ENCODE data around the gene ERI2. TPM values are rescaled to one million over a fixed set of nuclear protein-coding genes. Genes with fewer than 3 reads are reported as not detected.

The ERI2 gene
- total RNA-seq, 4 donors from 2014 or later: 14.7 to 61.0 (median 21.6) TPM

DNA sequence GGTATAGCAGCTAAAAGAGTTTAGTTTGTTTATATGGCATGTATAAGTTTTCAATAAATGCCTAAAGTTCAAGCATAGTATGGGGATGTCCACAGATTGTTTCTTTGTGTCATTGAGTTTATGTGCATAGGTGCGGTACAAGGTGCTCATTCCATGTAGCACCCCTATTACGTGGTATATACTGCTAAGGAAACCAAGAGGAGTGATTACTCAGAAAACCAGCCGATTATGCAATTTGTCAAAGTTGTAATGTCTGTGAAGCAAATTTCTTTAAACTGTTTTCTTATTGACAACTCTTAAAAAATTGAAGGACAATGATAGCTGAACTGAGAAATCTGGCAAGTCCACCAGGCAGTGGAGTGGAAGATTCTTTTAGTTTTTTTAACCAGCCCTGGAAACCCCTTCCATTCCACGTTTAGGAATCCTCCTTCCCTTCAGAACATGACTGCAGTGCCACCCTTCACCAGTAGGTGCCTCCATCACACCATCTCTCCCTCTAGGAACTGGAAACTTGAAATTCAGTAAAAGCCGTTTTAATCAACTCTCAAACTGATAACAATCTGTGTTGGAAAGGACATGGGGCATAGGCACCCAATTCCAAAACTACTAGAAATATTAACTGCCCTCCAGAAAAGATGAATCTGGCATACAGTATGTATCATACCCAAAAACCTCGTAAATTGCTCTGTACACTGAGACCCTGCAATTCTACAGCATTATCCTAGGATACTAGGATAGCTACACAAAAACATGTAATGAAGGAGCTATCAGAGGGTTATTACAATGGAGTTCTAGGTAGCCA, 43.5 kb upstream of the ERI2 start:
- TF ChIP-seq, protein P1, sequence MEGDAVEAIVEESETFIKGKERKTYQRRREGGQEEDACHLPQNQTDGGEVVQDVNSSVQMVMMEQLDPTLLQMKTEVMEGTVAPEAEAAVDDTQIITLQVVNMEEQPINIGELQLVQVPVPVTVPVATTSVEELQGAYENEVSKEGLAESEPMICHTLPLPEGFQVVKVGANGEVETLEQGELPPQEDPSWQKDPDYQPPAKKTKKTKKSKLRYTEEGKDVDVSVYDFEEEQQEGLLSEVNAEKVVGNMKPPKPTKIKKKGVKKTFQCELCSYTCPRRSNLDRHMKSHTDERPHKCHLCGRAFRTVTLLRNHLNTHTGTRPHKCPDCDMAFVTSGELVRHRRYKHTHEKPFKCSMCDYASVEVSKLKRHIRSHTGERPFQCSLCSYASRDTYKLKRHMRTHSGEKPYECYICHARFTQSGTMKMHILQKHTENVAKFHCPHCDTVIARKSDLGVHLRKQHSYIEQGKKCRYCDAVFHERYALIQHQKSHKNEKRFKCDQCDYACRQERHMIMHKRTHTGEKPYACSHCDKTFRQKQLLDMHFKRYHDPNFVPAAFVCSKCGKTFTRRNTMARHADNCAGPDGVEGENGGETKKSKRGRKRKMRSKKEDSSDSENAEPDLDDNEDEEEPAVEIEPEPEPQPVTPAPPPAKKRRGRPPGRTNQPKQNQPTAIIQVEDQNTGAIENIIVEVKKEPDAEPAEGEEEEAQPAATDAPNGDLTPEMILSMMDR (IDR thresholded peaks at IDR 0.05; ENCODE audit: low read depth): no peak

DNA sequence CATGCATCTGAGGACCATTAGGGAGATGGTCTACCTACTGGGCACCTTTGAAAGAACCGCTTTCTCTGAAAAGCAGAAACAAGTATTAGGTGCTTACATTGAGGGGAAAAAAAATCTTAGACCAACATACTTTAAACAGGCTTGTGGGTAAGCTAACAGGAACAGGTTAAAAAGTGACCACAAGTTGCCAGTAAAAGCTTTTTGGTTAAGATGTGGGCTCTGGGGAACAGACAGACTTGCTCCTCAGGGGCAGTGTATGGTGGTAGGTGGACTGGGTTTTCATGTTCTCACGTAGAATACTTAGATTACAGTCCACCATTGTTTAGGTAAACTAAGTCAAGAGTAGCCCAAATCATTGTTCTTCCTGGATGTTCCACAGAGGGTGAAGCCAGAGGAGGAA, 41.3 kb upstream of the ERI2 start:
- TF ChIP-seq, protein P1 (IDR thresholded peaks at IDR 0.05; ENCODE audit: low read depth): no peak

DNA sequence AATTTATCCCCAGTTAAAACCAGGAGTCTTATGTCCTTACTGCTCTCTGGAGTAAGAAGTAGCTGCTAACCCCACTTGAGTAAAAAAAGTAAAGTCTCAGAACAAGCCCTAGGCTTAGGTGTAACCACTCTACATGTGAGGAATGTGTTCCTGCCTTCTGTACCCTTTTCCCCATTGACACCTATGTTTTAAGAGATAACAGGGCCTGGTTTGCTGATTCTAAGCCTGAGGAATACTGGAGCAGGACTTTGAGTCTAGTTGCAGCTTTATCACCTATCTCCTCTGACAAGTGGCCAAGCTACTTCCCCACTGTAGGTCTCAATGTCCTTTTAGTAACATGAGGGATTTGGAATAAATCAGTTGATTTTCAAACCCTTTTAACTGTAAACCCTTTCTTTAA, 40.3 kb upstream of the ERI2 start:
- TF ChIP-seq, protein P1 (IDR thresholded peaks at IDR 0.05; ENCODE audit: low read depth): no peak

DNA sequence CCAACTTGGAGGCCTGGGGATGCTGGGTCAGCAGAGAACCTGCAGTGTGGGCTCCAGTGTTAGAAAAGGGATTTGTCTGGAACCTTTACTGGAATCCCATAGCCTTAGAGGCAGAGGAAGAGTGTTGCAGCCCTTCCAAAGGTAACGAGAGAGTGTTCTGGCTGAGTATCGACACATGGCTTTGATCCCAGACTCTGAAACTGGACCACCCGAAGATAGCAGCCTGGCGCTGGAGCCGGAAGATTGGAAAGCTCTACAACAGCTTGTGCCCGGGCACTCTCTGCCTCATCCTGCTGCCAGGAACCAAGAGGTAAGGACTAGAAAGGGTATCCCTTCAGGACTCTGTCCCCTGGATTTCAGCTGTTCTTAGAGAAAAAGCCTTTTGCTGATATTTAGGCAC, 39.8 kb upstream of the ERI2 start:
- TF ChIP-seq, protein P1 (IDR thresholded peaks at IDR 0.05; ENCODE audit: low read depth): no peak

DNA sequence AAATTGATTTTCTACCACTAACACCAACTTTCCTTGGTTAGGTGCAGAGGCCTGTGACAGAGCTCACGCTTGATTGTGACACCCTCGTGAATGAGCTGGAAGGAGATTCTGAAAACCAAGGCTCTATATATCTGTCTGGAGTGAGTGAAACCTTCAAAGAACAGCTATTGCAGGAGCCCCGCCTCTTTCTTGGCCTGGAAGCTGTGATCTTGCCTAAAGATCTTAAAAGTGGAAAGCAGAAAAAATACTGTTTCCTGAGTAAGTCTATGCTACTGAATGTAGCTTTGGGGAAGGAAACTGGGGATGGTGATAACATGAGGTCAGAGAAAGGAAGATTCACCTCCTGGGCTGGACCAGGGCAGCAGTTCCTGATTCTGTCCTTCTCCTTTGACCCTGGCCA, 38.3 kb upstream of the ERI2 start:
- TF ChIP-seq, protein P1 (IDR thresholded peaks at IDR 0.05; ENCODE audit: low read depth): no peak

DNA sequence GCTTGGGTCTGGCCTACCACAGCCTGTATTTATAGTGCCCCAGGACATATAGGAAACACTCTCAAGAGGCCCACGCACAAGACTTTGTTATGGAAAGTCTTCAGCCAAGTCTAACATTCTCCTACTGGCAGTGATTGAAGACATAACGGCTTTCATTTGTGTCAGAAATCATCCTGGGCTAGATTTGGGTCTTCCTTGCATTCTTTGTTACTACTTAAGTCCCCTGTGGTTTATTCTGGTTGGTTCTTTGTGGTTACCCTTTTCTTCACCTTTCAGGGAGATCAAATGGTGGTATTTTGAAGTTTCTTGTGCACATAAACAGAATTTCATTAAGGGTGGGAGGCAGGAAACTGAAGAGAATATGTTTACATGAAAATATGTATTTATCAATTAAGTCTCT, 37.8 kb upstream of the ERI2 start:
- TF ChIP-seq, protein P1 (IDR thresholded peaks at IDR 0.05; ENCODE audit: low read depth): no peak

DNA sequence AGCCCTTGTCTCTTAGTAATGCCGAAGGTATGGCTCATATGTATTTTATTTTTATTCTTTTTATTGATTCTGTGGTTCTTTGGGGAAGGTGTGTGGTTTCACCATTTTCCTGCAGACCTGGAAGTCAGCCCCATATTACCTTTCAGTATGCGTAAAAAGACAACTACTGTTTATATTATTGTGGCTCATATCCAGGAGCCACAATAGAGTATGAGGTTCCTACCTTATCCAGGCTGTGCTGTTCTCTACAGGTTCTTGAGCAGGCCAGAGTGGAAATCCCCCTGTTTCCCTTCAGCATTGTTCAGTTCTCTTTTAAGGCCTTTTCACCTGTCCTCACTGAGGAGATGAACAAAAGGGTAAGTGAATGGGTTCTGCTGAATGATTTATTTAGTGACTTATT, 33.2 kb upstream of the ERI2 start:
- TF ChIP-seq, protein P1 (IDR thresholded peaks at IDR 0.05; ENCODE audit: low read depth): no peak
